ENCODE data around the gene PCYT1A. TPM values are rescaled to one million over a fixed set of nuclear protein-coding genes. Genes with fewer than 3 reads are reported as not detected.

The PCYT1A gene
- total and polyA plus RNA-seq, 2 donors (not counting 3 experiments of a cell fraction or from before 2014, with no cell fraction given), result 50.3 to 65.5 TPM

- H3K4me1 ChIP-seq (ENCODE audit: control insufficient read depth, extremely low read depth, insufficient read depth, low read length), result peaks cover 3% of the 10 kb centered on the region
- H3K27ac ChIP-seq (ENCODE audit: insufficient read depth, low read depth, low read length), result no peak overlapping the region
- no peaks in the 10 kb centered on the region for H3K36me3 ChIP-seq (ENCODE audit: control insufficient read depth in 2 of 2, extremely low read depth in 1 of 2, insufficient read depth in 2 of 2, low read length in 2 of 2)
- CTCF ChIA-PET, result interaction anchor here (0.9 to 1.7 kb wide), 4 partner anchors 9 to 132 kb away, joined by 3 to 6 read pairs (median 4); no protein-coding TSS in a partner anchor
- no peak overlapping the region for H3K9ac ChIP-seq (replicated peaks; ENCODE audit: extremely low read depth, insufficient read depth, low read length)
- FAIRE-seq, result no peak
- no peaks in the 10 kb centered on the region for H4K20me1 ChIP-seq (replicated peaks; ENCODE audit: control insufficient read depth, extremely low read depth, insufficient read depth, low read length)
- H3K4me3 ChIP-seq (replicated peaks in 1 of 3; ENCODE audit: insufficient read depth in 1 of 3, low read depth in 1 of 3, low read length in 3 of 3), result no peak overlapping the region
- no peaks in the 10 kb centered on the region for H3K9me3 ChIP-seq (replicated peaks; ENCODE audit: control insufficient read depth, insufficient read depth, low read length)
- intact Hi-C loops (cut with micrococcal nuclease), result no loop called here
- H3K79me2 ChIP-seq (ENCODE audit: control insufficient read depth, insufficient read depth, low read length), result no peaks in the 10 kb centered on the region
- no peaks in the 10 kb centered on the region for H3K27me3 ChIP-seq (ENCODE audit: control insufficient read depth in 2 of 2, insufficient read depth in 2 of 2, low read length in 2 of 2)
- H3K4me2 ChIP-seq (ENCODE audit: insufficient read depth, low read length), result no peak overlapping the region
- TF ChIP-seq MYC (IDR thresholded peaks at IDR 0.05; ENCODE audit: low read depth, low read length) (no peak), GATA2 (IDR thresholded peaks at IDR 0.05; ENCODE audit: insufficient read depth, insufficient read length, low read depth, low read length) (no peak), POLR2A (IDR thresholded peaks at IDR 0.05; ENCODE audit: low read depth, low read length) (no peak), JUN (IDR thresholded peaks at IDR 0.05; ENCODE audit: borderline replicate concordance, insufficient read depth, insufficient read length, low read depth) (no peak), MAX (IDR thresholded peaks at IDR 0.05; ENCODE audit: insufficient read depth, insufficient read length) (no peak), POLR2AphosphoS5 (IDR thresholded peaks at IDR 0.05; ENCODE audit: insufficient read depth, low read depth, low read length) (no peak), FOS (IDR thresholded peaks at IDR 0.05; ENCODE audit: borderline replicate concordance, insufficient read depth, low read length) (no peak), EZH2 (IDR thresholded peaks at IDR 0.05; ENCODE audit: borderline replicate concordance, low read depth, low read length, severe bottlenecking) (no peak), CTCF (IDR thresholded peaks at IDR 0.05; ENCODE audit: extremely low read depth in 1 of 2, insufficient read depth in 1 of 2, low read depth in 1 of 2, low read length in 2 of 2) (no peak)
- POLR2A ChIA-PET, result no interaction called here
- dilution Hi-C loops (cut with MboI; ENCODE audit: extremely low pct_ligation_motif_present, low sequenced_read_pairs), result no loop called here
- no peak overlapping the region for H2AFZ ChIP-seq (ENCODE audit: low read depth, low read length)
- no peaks in the 10 kb centered on the region for H3K9me1 ChIP-seq (replicated peaks; ENCODE audit: control insufficient read depth, extremely low read depth, insufficient read depth, low read length)
- no peak for DNase-seq (ENCODE audit: low read depth, low spot score)
- BruUV-seq (replicated peaks), result no TSS peak
Observed at GRCh38 chr3:196181127-196181546, 106.4 kb downstream of the PCYT1A start.
